Kidney glomerular epithelial cell (primary cell): ENCODE data around the gene FKBP5.
"Not testable (repeated sequence)": the region's sequence is repeated elsewhere in the genome, so short reads cannot be mapped to it uniquely, and the experiment has no call there.

ENCODE experiments used
- DNase-seq: peaks from one replicate; lab custom pipeline; 2025; lab: John Stamatoyannopoulos, UW

FKBP5 gene

GRCh38 chr6:35539223-35539622 lies 149.5 kb downstream of the FKBP5 start:
- DNase-seq = no peak

- not testable (repeated sequence) for DNase-seq
Observed at GRCh38 chr6:35535847-35536246, 152.9 kb downstream of the FKBP5 start.

- DNase-seq = no peak
Observed at GRCh38 chr6:35534407-35535170, 154.1 kb downstream of the FKBP5 start.

DNA sequence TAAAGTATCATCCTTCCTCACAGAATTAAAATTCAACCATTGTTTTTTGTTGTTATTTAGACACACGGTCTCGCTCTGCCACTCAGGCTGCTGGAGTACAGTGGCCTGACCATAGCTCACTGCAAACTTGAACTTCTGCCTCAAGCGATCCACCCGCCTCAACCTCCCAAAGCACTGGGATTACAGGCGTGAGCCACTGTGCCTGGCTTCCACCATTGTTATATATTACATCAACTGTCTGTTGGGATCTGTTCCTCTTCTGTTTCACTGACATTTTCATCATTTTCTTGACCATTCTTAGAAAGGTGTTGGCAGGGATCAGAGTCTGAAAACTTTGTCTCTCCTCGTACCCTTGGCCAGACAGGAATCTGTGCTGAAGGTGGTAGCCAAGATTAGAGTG lies 154.7 kb downstream of the FKBP5 start:
- no peak for DNase-seq

DNA sequence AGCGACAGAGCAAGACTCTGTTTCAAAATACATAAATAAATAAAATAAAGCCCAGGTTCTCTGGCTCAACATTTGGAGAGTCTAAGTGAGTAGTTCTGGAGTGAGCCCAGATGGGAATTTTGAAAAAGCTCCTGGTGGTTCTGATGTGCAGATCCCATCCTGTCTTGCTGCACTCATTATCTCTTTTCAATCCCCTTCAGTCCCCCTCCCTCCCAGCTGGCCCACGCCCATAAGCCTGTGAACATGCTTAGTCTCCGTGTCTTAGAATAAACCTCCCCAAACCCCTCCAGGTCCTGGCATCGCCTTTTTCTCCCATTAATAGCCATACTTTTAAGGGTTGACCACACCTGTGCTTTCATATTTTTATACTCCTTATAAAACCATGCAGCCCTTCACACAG lies 156.6 kb downstream of the FKBP5 start:
- no peak for DNase-seq

- DNase-seq = no peak
Observed at GRCh38 chr6:35524380-35525020, 164.2 kb downstream of the FKBP5 start.
